Measurements from ENCODE around the gene PXDC1. TPM values are rescaled to one million over a fixed set of nuclear protein-coding genes. Genes with fewer than 3 reads are reported as not detected.

Gene PXDC1
- total RNA-seq, 4 donors from 2014 or later, result 58.4 to 103 (median 72.4) TPM

GRCh38 chr6:3752531-3753227, 1.2 kb upstream of the PXDC1 start:
- intact Hi-C loops (cut with DNase I; ENCODE audit: low total_unique reads), result loop anchor here (10.0 kb wide), 1 partner anchor 72 kb away; no protein-coding TSS in a partner anchor
- DNase-seq (ENCODE audit: low spot score in 2 of 2), result peak in 1 of 2 donors; percentile 67
- peak overlapping the region; percentile 87 for H3K4me3 ChIP-seq (ENCODE audit: low read depth, poor library complexity, severe bottlenecking)
- 32 to 34% methylated on average over 19 to 22 of the region's 22 CpGs for WGBS, 2 donors
- TF ChIP-seq POLR2A (IDR thresholded peaks at IDR 0.05), result no peak
- TF ChIP-seq, protein P1, sequence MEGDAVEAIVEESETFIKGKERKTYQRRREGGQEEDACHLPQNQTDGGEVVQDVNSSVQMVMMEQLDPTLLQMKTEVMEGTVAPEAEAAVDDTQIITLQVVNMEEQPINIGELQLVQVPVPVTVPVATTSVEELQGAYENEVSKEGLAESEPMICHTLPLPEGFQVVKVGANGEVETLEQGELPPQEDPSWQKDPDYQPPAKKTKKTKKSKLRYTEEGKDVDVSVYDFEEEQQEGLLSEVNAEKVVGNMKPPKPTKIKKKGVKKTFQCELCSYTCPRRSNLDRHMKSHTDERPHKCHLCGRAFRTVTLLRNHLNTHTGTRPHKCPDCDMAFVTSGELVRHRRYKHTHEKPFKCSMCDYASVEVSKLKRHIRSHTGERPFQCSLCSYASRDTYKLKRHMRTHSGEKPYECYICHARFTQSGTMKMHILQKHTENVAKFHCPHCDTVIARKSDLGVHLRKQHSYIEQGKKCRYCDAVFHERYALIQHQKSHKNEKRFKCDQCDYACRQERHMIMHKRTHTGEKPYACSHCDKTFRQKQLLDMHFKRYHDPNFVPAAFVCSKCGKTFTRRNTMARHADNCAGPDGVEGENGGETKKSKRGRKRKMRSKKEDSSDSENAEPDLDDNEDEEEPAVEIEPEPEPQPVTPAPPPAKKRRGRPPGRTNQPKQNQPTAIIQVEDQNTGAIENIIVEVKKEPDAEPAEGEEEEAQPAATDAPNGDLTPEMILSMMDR (IDR thresholded peaks at IDR 0.05), result no peak

DNA sequence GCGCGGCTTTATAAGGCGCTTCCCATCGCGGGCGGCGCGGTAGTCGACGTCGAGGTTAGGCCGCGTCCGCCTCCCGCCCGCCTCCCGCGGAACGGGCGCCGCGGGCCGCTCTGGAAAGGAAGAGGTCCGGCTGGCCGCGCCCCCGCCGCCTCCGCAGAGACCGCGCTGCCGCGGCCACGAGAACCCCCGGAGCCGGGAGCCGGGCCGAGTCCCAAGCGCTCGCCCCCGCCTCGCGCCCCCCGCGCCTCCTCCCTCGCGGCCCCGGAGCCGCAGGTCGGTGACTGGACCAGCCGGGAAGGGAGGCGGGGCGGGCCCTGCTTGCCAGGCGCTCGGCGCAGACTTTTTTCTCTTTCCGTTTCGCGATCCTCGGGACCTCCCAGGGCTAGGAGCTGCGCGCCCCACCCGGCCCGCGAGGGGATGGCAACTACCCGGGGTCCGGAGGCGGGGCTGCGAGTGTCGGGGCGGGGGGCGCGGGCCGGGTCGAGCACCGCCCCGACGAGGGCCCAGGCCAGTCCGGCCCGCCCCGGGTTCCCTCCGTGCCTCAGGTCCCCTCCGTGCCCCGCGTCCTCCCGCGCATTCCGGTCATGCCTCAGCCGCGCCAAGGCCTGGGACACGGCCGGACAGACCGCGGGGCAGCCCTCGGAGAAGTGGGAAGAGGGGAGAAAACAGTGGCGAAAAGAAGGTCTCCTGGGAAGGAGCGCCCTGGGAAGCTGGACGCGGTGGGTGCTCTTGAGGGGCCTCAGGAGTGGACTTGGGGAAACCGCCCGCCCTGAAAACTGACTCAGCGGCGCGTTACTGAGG, 417 bp upstream of the PXDC1 start:
- TF ChIP-seq POLR2A (IDR thresholded peaks at IDR 0.05), result peak in 1 of 2 donors; percentile 29
- TF ChIP-seq, protein P1 (IDR thresholded peaks at IDR 0.05), result no peak
- 2% methylated on average over 26 to 64 of the region's 104 CpGs for WGBS, 2 donors
- intact Hi-C loops (cut with DNase I; ENCODE audit: low total_unique reads), result loop anchor here (10.0 kb wide), 1 partner anchor 73 kb away; no protein-coding TSS in a partner anchor
- DNase-seq (ENCODE audit: low spot score in 2 of 2), result peak; percentile 89 to 98
- H3K4me3 ChIP-seq (ENCODE audit: low read depth, poor library complexity, severe bottlenecking), result peak overlapping the region; percentile 87

GRCh38 chr6:3750317-3751076, 1.0 kb downstream of the PXDC1 start:
- DNase-seq (ENCODE audit: low spot score in 2 of 2), result peak; percentile 91 to 98
- 1% methylated on average over 37 to 60 of the region's 74 CpGs for WGBS, 2 donors
- intact Hi-C loops (cut with DNase I; ENCODE audit: low total_unique reads), result loop anchor here (10.0 kb wide), 1 partner anchor 74 kb away; no protein-coding TSS in a partner anchor
- H3K4me3 ChIP-seq (ENCODE audit: low read depth, poor library complexity, severe bottlenecking), result peak overlapping the region; percentile 87
- TF ChIP-seq, protein P1 (IDR thresholded peaks at IDR 0.05), result no peak
- peak in 1 of 2 donors; percentile 52 for TF ChIP-seq POLR2A (IDR thresholded peaks at IDR 0.05)

- WGBS, 2 donors, result 6 to 10% methylated on average over 7 of the region's 7 CpGs
- TF ChIP-seq POLR2A (IDR thresholded peaks at IDR 0.05), result no peak
- TF ChIP-seq, protein P1 (IDR thresholded peaks at IDR 0.05), result no peak
- DNase-seq (ENCODE audit: low spot score in 2 of 2), result peak; percentile 88 to 97
- H3K4me3 ChIP-seq (ENCODE audit: low read depth, poor library complexity, severe bottlenecking), result peak overlapping the region; percentile 87
- intact Hi-C loops (cut with DNase I; ENCODE audit: low total_unique reads), result loop anchor here (10.0 kb wide), 2 partner anchors 75 to 255 kb away; no protein-coding TSS in a partner anchor
Observed at GRCh38 chr6:3749977-3750316, 1.6 kb downstream of the PXDC1 start.

DNA sequence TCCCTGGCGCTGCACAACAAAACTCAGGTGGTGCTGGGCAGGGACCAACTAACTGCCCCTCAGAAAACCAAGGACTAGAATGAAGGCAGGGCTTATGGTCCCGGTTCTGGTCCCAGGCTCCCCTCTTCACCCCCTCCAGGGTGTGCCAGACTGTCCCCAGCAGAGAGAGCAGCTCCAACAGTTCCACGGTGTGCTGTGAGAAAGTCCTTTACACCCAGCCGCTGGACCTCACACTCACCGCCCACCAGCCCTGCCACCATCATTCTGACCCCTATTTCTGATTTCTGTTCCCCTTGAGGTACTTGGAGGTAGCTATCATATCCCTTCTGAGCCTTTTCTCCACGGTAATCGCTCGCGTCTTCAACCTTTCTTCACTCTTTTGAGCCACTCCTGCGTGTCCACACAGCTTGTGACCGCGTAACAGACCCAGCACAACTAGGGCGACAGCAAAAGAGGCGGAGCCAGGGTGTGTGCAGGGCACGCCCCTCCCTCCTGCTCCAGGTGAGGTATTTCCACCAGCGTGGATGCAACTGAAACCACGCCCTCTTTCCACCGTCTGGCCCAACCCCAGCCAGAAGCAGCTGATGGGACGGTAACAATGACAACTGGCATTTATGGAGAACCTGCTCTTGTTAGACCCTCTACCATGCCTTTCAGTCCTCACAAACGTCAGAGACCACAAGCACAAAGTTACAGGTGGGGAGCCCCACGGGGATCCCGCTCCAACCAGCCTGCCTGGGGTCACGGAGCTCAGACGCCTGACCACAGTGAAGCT, 2.3 kb downstream of the PXDC1 start:
- WGBS, 2 donors, result 35 to 48% methylated on average over 24 of the region's 24 CpGs
- TF ChIP-seq, protein P1 (IDR thresholded peaks at IDR 0.05), result no peak
- TF ChIP-seq POLR2A (IDR thresholded peaks at IDR 0.05), result no peak
- DNase-seq (ENCODE audit: low spot score in 2 of 2), result peak; percentile 78 to 93
- intact Hi-C loops (cut with DNase I; ENCODE audit: low total_unique reads), result loop anchor here (10.0 kb wide), 1 partner anchor 256 kb away; no protein-coding TSS in a partner anchor
- H3K4me3 ChIP-seq (ENCODE audit: low read depth, poor library complexity, severe bottlenecking), result no peak overlapping the region

Data from lower leg skin (tissue), 4 donors.